Measurements from ENCODE around the gene TRPV4. TPM values are rescaled to one million over a fixed set of nuclear protein-coding genes. Genes with fewer than 3 reads are reported as not detected.

The TRPV4 gene
- total and polyA plus RNA-seq, 2 donors (not counting 3 experiments of a cell fraction or from before 2014, with no cell fraction given), result 8.8 to 22.3 TPM

GRCh38 chr12:109772622-109773321, 60.4 kb downstream of the TRPV4 start:
- FAIRE-seq, result no peak
- Histone ChIP-seq H3K9me1 (replicated peaks; ENCODE audit: control insufficient read depth, extremely low read depth, insufficient read depth, low read length) (no peaks in the 10 kb centered on the region), H4K20me1 (replicated peaks; ENCODE audit: control insufficient read depth, extremely low read depth, insufficient read depth, low read length) (no peaks in the 10 kb centered on the region), H3K36me3 (ENCODE audit: control insufficient read depth in 2 of 2, extremely low read depth in 1 of 2, insufficient read depth in 2 of 2, low read length in 2 of 2) (no peaks in the 10 kb centered on the region), H2AFZ (ENCODE audit: low read depth, low read length) (no peak overlapping the region), H3K4me2 (ENCODE audit: insufficient read depth, low read length) (no peak overlapping the region), H3K79me2 (ENCODE audit: control insufficient read depth, insufficient read depth, low read length) (no peaks in the 10 kb centered on the region), H3K9me3 (replicated peaks; ENCODE audit: control insufficient read depth, insufficient read depth, low read length) (no peaks in the 10 kb centered on the region), H3K4me3 (replicated peaks in 1 of 3; ENCODE audit: insufficient read depth in 1 of 3, low read depth in 1 of 3, low read length in 3 of 3) (no peak overlapping the region), H3K27ac (ENCODE audit: insufficient read depth, low read depth, low read length) (no peak overlapping the region), H3K4me1 (ENCODE audit: control insufficient read depth, extremely low read depth, insufficient read depth, low read length) (no peaks in the 10 kb centered on the region), H3K9ac (replicated peaks; ENCODE audit: extremely low read depth, insufficient read depth, low read length) (no peak overlapping the region), H3K27me3 (ENCODE audit: control insufficient read depth in 2 of 2, insufficient read depth in 2 of 2, low read length in 2 of 2) (no peaks in the 10 kb centered on the region)
- DNase-seq (ENCODE audit: low read depth, low spot score), result no peak
- dilution Hi-C loops (cut with MboI; ENCODE audit: extremely low pct_ligation_motif_present, low sequenced_read_pairs), result no loop called here
- intact Hi-C loops (cut with micrococcal nuclease), result no loop called here
- TF ChIP-seq GATA2 (IDR thresholded peaks at IDR 0.05; ENCODE audit: insufficient read depth, insufficient read length, low read depth, low read length) (no peak), MYC (IDR thresholded peaks at IDR 0.05; ENCODE audit: low read depth, low read length) (no peak), JUN (IDR thresholded peaks at IDR 0.05; ENCODE audit: borderline replicate concordance, insufficient read depth, insufficient read length, low read depth) (no peak), FOS (IDR thresholded peaks at IDR 0.05; ENCODE audit: borderline replicate concordance, insufficient read depth, low read length) (no peak), POLR2A (IDR thresholded peaks at IDR 0.05; ENCODE audit: low read depth, low read length) (no peak), POLR2AphosphoS5 (IDR thresholded peaks at IDR 0.05; ENCODE audit: insufficient read depth, low read depth, low read length) (no peak), CTCF (IDR thresholded peaks at IDR 0.05; ENCODE audit: extremely low read depth in 1 of 2, insufficient read depth in 1 of 2, low read depth in 1 of 2, low read length in 2 of 2) (no peak), EZH2 (IDR thresholded peaks at IDR 0.05; ENCODE audit: borderline replicate concordance, low read depth, low read length, severe bottlenecking) (no peak), MAX (IDR thresholded peaks at IDR 0.05; ENCODE audit: insufficient read depth, insufficient read length) (no peak)
- POLR2A ChIA-PET, result interaction anchor here (0.5 kb wide), 1 partner anchor 17 kb away, joined by 11 read pairs; no protein-coding TSS in a partner anchor
- BruUV-seq (replicated peaks), result no TSS peak
- CTCF ChIA-PET, result interaction anchor here (0.7 to 7.3 kb wide), 9 partner anchors 39 to 345 kb away, joined by 3 to 252 read pairs (median 6); no protein-coding TSS in a partner anchor

Data from endothelial cell of umbilical vein (primary cell).